GM21825 (cell line): ENCODE data around the gene SCRN1.
"Not testable (repeated sequence)": the region's sequence is repeated elsewhere in the genome, so short reads cannot be mapped to it uniquely, and the experiment has no call there.

Source experiments
- ATAC-seq: cut with Tn5 transposase; IDR thresholded peaks from one replicate; pipeline ENCODE4 v1.9.1; 2021; ENCODE audit warnings: mild to moderate bottlenecking, moderate library complexity; ENCODE audit not compliant: unreplicated experiment

The SCRN1 gene

GRCh38 chr7:29969738-29970137 is 19.9 kb downstream of the SCRN1 start:
- ATAC-seq = no peak

DNA sequence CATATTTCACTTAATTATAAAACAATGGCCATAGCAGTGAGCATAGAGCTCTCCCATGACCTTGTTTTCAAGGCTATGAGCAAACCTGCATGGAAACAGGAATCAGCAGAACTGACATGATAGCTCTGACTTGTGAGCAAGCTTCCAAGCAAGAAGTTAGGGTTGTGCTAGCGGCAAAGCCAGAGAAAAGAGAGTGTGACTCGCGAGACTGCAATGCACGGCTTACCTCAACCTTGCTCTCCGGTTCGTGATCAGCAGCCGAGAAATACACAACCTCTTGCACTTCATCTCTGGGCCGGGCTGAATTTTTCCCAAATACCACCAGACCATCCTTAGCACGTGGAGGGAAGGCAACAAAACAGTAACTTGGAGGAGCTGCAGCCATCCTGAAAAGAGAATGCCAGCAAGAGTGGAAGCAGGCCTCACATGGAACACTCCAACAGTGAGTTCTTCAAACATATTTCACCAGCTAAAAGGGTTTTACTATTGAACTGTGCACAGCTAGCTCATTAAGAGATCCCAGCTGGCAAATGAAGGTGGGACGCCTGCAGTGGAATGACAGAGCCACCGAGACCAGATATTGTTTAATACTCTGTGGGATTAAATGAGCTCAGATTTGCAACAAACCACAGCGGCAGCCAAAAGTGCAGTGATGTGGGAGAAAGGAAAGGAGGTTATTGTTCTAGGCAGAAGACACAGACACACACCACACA is 20.8 kb downstream of the SCRN1 start:
- ATAC-seq = no peak

- ATAC-seq = no peak
Measured at GRCh38 chr7:29965030-29965429, 24.6 kb downstream of the SCRN1 start.

DNA sequence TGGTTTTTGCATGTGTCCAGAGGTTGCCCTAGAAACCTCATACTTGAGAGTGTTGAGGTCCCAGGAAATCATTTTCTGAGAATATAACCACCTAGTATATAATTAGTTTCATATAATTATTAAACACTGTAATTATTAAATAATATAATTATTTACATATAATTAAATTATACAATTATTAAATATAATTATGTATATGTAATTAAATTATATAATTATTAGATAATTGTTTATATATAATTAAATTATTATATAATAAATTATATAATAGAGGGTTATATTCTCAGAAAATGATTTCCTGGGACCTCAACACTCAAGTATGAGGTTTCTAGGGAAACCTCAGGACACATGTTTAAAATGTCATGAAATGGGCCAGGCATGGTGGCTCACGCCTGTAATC is 27.6 kb downstream of the SCRN1 start:
- no peak for ATAC-seq

- not testable (repeated sequence) for ATAC-seq
Measured at GRCh38 chr7:29961611-29962010, 28.0 kb downstream of the SCRN1 start.

- no peak for ATAC-seq
Measured at GRCh38 chr7:29958667-29959358, 30.8 kb downstream of the SCRN1 start.

DNA sequence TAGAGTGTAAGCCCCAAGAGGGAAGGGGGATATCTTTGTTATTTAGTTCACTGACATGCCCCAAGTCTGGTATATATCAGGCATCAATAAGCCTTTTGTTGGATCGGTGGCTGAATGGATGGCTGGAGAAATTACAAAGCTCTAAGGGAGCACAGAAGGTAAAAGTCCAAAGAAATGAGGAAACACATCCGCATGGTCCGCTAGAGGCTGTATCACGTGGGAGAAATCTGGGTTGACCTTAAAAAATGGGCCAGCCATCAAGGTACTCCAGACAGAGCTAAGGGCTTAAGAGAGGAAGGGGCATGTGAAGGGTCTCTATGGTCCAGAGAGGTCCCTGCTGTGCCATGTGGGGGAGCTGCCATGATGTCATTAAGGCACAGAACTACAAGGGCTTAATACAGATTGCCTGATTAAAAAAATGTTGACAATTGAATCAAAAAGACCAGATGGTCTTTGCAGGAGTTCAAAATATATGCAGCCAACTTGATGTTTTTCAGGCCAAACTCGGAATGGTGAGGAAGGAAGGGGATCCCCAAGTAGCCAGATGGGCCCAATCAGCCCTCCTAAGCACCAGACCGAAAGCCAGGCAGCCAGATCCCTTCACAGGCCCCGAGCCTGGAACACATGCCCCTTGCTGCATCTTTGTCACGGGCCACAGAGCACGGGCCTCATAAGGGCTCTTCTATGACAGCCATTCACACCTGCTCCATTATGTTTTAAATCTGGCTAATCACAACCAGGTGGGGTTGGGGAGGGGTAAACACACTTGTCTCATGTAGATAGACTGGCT is 31.9 kb downstream of the SCRN1 start:
- ATAC-seq = no peak

DNA sequence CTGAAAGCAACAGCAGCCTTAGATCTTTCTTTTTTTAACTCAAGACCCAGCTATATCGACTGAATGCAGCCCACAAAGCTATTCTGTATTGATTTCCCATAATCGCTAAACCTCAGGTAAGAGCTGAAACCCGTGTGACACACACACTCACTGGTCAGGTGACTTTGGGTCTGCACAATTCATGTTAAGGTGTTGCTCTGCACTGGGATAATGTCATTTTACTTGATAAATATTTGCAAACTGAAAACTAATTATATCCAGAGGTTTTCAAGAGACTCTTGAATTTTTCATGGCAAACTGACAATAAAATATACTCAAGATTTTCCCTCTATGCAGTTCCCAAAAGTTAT is 33.1 kb downstream of the SCRN1 start:
- peak; percentile 17 for ATAC-seq

DNA sequence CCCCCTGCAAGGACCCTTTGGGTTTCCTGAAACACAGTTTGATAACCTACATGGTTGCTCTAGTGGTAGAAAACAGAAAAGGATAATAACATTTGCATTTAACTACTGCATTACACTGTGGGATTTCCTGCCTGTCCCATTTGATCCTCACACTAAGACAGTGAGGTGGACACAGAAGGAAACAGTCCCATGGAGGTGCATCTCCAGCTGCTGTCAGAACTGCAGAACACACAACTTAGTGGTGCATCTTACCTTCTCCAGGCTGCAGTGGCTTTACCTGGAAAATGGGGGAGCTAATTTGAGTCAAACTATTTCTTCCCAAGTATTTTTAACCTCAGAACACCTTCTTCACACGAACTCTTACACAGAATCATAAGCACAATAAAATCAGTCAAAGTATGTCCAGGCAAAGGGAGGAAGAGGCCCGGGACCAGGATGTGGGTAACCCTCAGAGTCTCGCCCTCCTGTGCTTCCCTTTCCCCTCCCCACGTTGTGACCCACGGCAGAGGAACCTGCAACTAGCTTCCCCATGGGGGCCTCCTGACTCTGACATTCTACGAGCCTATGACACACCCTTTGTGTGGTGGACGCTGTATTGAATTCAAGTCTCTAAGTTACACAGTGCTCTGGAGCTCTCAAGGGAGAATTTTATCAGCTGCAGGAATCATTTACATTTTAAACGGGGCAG is 33.7 kb downstream of the SCRN1 start:
- ATAC-seq = peak; percentile 90

GRCh38 chr7:29955075-29955792 is 34.4 kb downstream of the SCRN1 start:
- no peak for ATAC-seq

GRCh38 chr7:29953726-29954347 is 35.8 kb downstream of the SCRN1 start:
- no peak for ATAC-seq

DNA sequence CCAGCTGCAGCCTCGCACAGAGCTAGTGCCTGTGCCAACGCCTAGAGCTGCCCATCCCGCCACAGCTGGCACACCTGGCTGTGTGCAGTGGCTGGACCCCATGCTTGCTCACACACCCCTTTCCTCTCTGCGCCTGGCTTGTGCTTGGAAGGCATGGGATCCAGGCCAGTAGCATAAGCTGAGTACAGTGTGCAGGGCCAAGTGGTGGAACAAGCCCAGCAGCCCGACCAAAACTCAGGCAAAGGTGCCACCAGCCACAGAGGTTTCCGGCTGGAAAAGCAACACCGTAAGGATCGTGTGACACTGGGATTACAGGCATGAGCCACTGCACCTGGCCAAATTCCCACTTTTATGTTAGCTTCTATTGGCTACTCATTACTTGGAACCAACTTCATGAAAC is 38.4 kb downstream of the SCRN1 start:
- ATAC-seq = no peak

GRCh38 chr7:29950480-29950879 is 39.1 kb downstream of the SCRN1 start:
- no peak for ATAC-seq

- ATAC-seq = no peak
Measured at GRCh38 chr7:29948587-29948986, 41.0 kb downstream of the SCRN1 start.

DNA sequence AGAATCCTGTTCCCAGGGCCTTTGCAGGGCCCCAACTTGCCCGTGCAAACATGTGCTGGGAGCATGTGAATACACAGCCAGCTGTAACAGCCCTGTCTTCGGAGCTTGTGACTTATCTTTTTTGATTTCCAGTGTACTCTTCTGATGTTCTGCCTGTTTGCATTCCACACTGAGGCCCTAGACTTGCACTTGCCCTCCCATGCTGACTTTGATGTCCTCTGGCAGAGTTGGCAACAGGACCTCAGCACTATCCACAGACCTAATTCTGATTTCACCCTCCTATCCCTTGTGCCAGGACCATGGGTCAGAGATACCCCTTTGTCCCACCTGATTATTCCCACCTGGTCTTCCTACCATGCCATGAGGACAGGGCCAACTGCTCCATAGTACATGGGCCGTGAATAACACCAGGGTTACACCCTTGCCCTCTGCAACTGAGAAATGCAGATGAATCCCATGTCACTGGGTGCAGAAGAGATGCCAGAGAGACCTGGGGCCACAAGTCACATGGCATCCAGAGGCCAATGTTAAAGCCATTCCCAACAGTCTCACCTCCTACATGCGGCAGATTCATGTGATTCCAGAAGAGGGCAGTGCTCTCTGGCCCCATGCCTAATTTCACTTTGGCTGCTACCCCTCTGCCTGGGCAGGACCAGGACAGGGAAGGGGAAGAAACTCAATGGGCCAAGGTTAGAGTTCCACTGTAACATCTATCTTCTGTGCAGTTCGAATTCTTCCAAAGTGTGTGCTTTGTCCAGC is 43.0 kb downstream of the SCRN1 start:
- no peak for ATAC-seq

DNA sequence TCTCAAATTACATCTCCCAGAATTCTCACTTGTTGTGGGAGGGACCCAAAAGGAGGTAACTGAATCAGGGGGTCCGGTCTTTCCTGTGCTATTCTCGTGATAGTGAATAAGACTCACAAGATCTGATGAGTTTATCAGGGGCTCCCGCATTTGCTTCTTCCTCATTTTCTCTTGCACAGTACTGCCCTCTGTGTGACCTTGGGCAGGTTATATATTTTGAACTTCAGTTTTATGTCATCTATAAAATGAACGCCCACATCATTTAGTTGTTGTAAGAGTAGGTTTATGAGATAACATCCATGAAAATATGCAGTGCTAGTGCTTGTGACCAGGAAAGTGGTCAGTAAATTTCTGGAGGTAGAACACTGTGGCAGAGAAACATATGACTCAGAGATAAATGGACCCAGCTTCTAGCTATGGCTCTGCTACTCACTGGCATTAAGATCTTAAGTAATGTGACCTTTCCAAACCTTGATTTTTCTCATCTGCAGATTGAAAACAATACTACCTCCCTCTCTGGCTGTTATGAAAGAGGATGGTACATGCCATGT is 44.3 kb downstream of the SCRN1 start:
- no peak for ATAC-seq

GRCh38 chr7:29940199-29940598 is 49.4 kb downstream of the SCRN1 start:
- no peak for ATAC-seq

- no peak for ATAC-seq
Measured at GRCh38 chr7:29937132-29937531, 52.5 kb downstream of the SCRN1 start.

GRCh38 chr7:29935111-29935510 is 54.5 kb downstream of the SCRN1 start:
- ATAC-seq = no peak
